Fibroblast of peridontal ligament (primary cell): Measurements from ENCODE around the gene ATXN1.

Experiments used
- DNase-seq: peaks from one replicate; pipeline ENCODE4 v3.0.0-alpha.2; 2010; ENCODE audit errors: extremely low read depth

ATXN1 gene

DNA sequence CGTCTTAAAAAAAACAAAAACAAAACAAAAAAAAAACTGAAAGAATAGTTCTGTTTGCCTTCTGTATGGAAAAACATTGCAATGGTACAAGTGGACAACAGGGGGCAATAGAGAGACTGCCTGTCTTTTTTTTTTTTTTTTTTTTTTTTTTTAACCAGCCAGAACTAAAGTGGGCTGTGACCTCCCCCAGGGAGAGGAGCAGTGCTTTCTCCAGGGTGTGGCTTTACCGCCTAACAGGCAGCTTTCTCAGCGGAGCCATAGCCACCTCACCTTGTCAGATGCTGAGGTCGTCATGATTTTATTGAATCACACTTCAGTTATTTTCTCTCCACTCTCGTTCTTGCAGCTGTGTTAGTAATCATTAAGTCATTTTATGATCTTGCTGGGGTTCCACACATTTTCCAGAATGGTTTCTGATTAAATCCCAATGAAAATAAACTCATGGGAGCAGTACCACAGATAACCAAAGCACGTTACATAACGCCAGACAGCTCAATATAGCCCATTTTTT lies 444.5 kb downstream of the ATXN1 start:
- peak; percentile 48 for DNase-seq

DNA sequence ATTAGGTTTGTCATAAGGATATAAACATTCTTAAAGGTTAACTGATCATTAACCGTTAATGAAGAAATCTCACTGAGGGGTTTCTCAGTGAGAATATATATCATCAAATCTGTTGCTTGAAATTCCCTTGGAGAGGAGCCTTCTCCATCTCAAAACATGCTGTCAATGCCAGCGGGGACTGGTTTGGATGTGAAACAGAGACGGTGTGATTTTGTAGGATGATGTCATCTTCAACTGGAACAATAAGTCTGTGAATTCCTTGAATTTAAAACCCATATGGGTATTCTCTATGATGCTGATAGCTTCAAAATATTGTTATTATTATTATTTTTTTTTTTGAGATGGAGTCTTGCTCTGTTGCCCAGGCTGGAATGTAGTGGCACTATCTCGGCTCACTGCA lies 447.0 kb downstream of the ATXN1 start:
- DNase-seq: no peak

DNA sequence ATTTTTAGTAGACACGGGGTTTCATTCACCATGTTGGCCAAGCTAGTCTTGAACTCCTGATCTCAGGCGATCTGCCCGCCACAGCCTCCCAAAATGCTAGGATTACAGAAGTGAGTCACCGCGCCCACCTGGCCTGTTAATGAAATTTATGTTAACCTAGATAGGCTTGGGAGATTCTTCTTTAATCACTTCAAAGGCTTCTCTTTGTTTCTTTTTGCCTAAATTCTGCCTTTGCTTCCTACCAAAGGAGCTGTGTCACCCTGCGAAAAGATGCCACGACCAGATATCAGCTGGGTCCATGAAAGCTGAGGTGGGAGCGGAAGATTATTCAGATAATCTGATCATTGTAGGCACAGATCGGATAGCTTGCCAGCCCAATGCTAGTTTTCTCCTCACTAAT lies 447.5 kb downstream of the ATXN1 start:
- no peak for DNase-seq

DNA sequence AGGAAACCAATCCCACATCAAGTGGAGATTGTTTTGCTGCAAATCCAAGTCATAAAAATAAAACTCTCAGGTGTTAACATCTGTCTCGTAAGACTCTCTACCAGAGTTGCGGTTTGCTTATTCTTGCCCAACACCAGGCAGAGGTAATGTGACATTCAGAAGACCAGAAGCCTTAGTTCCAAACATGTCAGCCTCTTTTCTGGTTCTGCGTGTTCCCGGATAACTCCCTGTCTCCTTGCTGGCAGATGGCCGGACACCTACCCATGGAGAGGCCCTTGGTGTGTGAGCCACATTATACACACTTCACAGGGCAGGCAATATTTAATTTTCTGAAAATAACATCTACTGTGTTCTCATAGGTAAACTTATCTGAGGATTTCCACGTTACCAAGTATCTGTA lies 449.5 kb downstream of the ATXN1 start:
- DNase-seq: no peak

DNA sequence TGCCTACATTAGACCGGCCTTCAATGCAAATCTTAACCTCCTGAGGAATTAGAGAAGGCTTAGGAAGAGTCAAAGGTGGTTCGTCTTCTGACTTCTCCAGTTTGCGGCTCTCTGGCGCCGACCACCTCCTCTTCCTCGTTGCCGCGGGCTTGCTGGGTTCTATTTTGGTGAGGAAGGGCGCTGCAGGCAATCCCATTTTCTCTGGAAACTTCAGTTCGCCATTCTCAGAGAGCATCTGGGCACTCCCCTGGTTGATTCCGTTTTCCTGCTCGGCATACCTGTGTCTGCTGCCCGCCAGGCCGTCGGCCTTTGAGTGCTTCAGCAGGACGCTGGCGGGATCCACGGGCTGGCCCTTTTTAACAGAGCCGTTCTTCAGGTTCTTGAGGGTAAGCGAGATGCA lies 454.9 kb downstream of the ATXN1 start:
- DNase-seq: no peak

DNA sequence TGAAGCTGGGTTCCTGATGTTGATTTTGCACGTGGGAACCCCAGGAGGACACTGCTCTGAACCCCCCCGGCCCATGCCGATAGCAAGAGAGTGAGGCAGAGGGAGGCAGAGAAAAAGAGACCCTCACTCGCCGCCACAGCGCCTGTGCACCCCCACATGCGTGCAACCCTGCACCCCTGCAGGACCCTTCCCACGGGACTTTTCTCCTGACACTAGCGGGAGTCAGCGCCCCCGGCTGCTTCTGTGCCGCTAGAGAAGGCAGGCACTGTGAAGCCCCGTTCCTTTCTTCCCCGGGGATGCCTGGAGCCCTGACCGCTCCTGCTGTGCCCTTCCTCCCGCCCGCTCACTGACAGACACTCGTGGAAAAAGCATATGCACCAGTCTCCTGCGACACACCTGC lies 455.5 kb downstream of the ATXN1 start:
- no peak for DNase-seq

DNA sequence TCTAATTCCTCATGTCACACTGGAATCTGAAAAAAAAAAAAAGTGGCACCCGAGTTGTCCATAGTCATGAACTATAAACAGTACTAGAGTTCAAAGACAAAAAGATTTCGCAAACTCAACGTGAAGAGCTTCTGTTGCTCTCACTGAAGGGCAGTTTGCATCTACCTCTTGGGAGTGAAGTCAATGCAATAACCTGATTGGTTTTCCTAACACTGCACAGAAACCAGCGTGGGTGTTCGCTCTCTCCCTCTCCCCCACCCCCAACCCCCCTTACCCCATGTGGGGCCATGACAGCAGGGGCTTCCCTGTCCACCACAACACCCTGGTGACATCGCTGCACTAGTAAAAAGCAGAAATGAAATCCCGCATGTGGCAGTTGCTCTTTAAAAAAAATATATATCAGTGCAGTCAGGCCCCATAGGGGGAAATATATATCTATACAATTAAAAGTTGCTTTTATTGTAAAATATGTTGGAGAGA lies 456.0 kb downstream of the ATXN1 start:
- DNase-seq: no peak

DNA sequence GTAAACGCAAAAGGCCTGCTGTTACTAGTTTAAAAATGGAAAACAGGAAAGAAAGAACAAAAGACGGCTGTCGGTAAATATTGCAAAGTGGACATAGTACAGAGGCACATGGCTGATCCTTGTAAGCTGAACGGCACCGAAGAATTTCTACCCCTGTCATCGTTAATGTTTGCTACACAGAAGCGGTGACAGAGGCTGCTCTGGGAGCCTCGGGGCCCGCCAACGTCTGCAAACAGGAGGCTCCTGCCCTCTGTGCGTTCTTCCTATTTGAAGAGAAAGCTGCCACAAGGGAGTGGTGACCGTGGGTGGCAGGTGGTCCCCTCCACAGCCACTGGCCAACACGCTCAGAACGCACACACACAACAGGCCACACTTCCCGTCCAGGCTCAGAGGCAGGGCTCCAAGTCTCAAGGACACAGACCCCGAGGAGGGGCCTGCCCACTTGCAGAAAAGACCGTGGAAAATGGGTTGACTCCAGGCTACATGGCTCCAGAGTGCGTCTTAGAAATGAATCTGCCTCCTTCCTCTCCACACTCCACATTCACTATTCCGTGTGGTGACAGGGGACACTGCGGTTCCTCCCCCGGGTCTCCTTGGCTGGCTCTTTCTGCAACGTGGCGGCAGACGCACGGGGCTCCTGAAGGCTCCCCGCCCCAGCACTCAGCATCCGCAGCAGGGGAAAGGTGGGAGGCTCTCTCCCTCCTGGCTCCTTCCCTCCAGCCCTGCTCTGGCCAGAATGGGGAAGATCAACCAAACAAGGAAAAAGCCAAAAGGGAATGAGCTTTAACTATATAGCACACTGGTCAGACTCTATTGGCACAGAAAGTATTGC lies 458.3 kb downstream of the ATXN1 start:
- no peak for DNase-seq

DNA sequence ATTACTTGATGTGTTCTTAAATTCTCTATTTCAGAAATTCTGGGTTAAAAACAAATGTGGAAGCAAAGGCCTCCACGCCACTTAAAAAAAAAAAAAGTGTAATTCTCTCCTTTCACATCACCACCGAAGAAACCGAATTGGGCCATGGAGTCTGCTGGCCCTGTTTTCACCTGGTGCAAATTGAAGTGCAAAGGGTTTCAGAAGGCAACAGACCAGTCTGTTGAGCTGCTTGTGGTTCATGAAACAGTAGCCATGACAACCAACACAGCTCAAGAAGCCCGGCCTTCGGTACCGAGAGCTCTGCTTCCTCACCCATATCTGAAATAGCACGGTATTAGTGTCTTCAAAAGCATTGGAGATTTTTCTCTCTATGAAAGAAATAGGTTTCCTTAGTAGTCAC lies 459.7 kb downstream of the ATXN1 start:
- no peak for DNase-seq

DNA sequence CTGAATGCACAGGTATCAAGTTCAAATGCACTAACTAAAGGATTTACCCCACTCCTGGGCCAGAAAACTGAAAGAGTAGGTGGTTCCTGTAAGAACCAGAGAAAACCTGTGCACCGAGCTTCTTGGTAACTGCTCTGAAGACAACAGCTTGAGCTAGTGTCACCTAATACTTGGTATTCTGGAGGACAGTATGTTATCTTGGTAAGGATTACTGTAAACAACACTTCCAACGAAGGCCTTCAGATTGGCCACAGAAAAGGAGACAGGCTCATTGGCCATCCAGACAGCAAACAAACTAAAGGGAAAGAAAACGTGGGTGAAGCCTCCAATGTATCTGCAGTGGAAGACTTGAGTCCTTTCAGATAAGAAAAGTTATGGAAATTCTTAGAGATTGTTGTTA lies 461.4 kb downstream of the ATXN1 start:
- no peak for DNase-seq

DNA sequence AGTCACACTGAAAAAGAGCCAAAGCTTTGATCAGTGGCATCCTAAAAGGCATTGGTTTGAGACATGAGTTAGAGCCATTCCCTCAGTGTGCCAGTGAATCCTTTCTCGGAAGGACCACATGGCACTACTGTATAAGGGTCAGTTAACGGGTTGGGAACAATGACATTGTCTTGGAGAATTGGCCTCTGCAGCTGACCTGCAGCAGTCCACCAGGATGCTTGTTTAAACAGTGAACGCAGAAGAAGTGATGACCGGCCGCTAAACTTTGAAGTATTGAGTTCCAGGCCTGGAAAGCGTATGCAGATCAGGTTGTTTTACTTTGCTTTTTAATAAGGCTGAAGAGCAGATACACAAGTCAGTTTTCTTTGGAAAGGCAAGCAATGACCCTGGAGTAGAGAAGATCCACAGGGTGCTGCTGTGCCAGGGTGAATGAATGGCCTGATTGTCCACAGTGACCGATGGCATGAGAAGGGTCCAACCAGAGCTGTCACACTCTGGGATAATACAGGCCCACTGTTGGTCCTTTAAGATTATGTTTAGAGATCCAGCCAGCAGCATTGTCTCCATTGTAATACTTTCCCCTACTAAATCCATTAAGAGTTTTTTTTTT lies 465.1 kb downstream of the ATXN1 start:
- no peak for DNase-seq

DNA sequence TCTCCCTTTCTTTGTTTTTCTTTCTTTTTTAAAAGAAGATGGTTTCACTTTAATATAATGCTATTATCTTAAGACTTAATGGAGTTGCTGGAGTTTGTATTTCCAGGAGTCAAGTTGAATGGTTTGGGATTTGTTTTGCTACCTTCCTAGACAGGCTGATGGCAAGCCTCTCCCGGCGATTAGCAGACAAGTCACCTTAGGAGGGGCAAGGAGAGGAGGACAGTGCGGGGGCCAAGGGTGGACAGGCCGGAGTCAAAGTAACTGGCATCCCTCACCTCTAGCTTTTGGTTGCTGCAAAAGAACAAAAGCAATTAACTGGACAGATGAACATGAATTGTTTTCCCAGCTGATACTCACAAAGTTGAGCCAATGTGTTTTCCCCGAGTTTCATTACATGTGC lies 465.8 kb downstream of the ATXN1 start:
- DNase-seq: no peak

DNA sequence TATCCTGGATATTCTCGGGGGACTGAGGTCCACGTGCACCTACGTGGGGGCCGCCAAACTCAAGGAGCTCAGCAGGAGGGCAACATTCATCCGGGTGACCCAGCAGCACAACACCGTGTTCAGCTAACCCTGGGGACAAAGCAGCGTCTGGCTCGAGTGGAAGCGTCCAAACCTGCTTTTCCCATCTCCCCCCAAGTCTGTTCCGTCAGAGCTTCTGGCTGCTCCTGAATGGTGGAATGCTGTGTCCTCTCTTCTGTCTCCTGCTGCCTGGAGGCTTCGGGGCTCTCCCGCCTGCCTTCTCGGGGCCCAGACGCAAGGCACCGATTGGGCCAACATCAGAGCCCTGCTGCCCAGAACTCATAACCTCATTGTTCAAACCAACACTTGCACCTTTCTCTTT lies 466.2 kb downstream of the ATXN1 start:
- DNase-seq: no peak

DNA sequence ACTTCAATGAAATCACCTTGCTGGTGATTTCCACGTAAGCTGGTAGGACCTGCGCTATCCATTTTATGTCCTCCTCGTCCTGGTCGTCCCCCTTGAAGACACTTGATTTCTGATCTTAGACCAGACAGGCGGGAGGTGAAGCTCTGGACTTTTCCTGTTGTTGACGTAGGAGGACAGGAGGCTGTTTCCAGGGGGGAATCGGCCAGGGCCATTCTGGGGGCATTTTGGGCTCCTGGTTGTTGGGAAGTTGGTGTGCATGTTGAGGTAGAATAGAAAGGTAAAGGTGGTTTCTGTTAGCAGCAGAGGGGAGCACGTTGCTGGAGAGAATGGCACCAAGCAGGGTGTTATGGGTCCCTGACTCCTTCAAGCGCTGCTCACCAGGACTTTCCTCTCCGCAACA lies 466.9 kb downstream of the ATXN1 start:
- DNase-seq: no peak

DNA sequence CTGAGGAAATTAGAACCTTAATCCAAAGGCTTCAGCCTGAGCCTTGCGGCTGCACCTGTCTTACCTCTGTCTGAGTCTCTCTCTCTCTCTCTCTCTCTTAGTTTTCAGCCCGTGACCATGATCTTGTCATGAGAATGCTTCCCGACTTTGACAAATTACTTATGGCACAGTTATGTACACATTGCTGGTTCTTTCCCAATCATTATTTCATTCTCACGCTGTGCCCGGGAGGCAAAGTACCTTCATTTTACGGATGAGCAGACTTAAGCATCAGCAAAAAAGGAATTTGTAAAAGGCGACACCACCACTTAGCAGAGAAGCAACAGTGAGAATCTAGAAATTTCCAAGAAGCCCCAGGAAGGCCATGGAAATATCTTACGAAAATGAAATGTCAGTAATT lies 468.3 kb downstream of the ATXN1 start:
- DNase-seq: peak; percentile 9

DNA sequence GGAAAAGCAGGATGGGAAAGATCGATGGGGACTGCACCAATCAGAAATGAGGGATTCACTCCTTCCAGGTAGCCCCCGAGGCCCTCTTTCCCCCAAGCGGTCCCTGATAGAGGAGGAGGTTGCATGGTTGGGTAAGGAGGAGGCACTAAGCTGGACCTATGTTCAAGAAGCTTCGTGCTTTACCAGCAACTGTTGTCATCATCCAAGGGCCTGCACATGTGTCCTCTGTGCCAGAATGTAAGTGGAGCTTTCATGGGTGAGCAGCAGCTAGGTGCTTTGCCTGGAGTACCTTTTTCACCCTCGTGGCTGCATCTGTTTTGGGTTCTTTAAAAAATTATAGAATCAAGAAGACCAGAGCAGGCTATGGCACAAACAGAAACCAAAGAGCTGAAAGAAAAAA lies 468.8 kb downstream of the ATXN1 start:
- DNase-seq: no peak

DNA sequence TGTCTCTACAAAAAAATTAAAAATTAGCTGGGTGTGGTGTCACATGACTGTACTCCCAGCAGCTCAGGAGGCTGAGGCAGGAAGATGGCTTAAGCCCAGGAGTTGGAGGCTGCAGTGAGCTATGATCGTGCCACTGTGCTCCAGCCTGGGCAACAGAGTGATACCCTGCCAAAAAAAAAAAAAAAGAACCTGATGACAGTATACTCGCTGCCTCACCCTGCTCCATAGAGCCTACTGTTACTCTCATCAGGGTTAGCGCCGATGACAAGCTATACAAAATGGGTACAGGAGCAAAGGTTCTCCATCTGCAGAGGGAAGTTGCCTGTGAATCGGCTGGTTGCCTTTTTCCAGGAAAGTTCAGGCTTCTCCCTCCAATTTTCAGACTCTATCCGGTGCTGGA lies 469.5 kb downstream of the ATXN1 start:
- DNase-seq: no peak

DNA sequence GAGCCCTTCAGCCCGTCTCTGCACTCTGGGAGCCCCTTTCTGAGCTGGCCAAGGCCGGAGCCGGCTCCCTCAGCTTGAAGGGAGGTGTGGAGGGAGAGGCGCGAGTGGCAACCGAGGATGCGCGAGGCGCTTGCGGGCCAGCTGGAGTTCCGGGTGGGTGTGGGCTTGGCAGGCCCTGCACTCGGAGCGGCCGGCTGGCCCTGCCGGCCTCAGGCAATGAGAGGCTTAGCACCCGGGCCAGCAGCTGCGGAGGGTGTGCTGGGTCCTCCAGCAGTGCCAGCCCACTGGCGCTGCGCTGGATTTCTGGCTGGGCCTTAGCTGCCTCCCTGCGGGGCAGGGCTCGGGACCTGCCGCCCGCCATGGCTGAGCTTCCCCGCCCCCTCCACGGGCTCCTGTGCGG lies 473.1 kb downstream of the ATXN1 start:
- DNase-seq: no peak

DNA sequence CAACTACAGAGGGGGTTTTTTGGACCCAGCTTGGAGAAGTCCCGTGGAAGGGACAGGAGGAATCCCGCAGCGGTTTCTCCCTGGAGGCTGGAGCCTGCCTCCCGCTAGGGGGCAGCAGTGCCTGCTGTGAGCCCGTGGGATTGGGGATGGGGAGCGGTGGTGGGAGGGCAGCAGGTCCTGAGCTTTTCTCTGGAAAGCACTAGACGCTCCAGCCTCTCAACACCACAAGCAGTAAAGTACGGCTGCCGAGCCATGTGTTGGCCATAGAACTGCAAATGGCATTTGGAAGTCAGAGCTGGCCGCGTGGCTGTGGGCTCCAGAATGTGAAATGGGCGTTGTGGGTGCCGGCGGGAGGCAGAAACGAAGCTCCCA lies 475.1 kb downstream of the ATXN1 start:
- DNase-seq: peak; percentile 16

DNA sequence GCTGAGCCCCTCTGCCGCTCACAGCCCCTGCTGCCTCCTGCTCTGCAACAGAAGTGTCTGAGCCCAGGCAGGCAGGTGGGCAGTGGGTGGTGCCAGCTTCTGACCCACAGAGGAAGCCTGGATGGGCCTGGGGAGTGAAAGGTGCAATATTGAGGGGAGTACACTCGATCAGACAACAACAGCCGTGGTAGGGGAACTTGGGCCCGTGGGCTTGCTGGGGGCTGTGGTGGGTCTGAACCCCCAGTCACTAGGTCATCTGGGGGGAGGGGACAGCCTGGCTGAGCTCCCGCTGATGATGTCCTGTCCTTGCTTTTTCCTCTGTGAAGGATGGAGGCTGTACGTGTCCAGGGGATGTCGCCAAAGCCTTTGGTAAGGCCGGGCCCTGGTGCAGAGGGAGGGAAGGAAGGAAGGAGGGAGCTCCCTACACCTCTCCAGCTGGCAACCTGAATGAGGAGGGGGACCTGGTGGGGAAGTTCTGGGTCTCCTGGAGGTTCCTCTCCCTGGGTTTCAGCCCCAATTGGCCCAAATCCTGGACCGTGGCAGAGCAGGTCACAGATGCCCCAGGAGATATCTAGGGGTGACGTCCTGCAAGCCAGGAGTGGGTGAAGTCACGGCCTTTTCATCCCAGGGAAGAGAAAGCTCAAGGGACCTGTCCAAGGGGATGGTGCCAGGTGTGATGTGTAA lies 475.7 kb downstream of the ATXN1 start:
- no peak for DNase-seq

DNA sequence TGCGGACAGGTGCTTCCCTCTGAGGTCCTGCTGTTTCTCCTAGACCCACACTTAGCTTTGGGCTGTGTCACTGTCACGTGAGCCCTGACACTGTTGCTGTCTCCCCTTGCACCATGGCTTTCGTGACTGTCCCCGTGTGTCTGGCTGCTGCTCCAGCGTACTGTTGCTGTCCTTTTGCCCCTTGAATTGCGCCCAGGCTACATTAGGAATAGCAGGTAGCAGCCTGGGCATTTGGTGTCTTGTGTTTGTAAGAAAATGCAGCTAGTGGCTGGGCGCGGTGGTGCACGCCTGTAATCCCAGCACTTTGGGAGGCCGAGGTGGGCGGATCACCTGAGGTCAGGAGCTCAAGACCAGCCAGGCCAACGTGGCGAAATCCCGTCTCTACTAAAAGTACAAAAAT lies 476.8 kb downstream of the ATXN1 start:
- no peak for DNase-seq

DNA sequence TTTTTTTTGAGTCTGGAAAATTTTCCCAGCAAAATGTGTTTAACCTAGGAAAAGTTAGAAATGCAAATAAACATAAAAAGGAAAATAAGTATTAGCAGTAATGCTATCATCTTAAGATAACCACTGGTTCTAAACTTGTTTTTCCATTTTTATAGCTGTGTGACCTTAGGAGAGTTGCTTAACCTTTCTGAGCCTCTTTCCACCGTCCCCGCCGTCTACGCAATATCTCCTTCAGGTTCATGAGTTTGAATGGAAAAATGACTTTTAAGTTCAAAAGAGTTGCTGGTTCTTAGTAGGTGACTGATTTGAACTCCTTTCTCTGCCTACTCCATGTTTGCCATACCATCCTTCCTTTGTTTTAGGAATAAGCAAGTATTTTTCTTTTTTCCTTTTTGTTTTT lies 478.9 kb downstream of the ATXN1 start:
- DNase-seq: no peak

DNA sequence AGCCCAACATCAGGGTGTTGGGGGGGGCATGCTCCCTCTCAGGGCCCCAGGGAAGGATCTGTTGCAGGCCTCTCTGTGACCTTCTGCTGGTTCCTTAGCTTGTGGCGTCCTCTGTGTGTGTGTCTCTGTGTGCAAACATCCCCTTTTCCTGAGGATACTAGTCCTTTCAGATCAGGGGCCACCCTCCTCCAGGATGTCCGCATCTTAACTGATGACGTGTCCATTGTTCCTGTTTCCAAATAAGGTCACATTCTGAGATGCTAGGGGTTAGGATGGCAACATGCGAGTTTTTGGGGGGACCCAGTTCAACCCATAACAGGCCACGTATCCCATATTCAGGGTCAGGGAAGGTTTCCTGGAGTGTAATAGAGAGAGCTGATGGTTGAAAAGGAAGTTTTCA lies 482.0 kb downstream of the ATXN1 start:
- no peak for DNase-seq
